CD4-positive, alpha-beta T cell treated with Interleukin-15 for 1 hour (primary cell): ENCODE results near the gene SCN1B.

ENCODE experiments used
- DNase-seq: peaks from one replicate; pipeline ENCODE4 v3.0.0-alpha.2; 2020

The SCN1B gene

DNA sequence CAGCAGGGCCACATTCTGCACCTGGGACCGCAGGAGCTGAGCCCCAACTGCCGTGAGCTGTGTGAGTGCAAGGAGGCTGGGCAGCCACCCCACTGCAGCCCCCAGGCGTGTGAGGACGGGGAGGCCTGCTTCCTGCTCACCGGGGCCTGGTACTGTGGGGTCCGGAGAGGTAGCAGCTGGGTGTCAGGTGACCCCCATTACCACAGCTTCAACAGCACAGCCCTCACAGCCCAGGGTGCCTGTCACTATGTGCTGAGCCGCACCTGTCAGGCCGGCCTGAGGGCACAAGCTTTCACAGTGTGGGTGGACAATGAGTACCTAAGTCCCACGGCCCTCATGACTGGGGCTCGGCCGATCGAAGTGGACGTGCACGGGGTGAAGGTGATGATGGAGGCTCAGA lies 49.6 kb downstream of the SCN1B start:
- DNase-seq, result no peak

DNA sequence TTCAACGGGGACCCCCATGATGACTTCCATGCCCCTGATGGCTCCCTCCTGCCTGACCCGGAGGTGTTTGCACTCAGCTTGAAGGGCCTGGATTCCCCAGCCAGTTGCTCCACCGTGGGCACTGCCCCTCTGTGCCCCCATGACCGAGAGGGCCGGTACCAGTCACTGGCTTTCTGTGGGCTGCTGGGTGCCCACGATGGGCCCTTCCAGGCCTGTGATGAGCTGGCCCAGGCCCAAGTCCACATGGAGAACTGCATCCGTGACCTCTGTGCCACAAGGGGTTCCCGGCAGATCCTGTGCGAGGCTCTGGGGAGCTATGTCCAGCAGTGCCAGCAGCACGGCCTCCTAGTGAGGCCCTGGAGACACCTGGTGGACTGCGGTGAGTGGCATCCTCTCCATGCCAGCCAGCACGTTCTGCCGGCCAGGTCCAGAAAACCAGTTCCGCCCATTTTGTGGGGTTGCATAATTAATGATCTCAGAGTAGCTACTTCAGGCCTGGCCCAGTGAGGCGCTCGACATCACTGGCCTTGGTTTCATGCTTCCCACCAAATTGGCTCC lies 50.4 kb downstream of the SCN1B start:
- DNase-seq, result no peak

DNA sequence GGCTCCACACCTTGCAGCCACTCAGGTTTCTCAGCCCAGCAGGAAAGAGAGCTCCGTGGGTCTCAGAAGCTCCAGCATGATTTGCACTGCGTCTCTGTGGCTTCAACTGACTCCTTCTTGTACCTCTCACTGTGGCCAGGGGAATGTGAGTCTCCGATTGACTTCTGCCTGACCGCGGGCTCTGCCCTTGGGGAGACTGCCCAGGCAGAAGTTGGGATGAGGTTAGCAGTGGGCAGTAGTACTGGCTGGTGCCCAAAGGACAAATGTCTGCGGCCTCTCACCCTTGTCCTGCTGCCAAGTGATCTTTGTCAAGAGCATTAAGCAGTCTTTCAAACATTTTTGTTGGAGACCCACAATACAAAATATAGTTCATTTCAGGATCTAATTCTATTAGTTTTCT lies 50.9 kb downstream of the SCN1B start:
- DNase-seq, result no peak

GRCh38 chr19:35083691-35084508 lies 53.6 kb downstream of the SCN1B start:
- no peak for DNase-seq

DNA sequence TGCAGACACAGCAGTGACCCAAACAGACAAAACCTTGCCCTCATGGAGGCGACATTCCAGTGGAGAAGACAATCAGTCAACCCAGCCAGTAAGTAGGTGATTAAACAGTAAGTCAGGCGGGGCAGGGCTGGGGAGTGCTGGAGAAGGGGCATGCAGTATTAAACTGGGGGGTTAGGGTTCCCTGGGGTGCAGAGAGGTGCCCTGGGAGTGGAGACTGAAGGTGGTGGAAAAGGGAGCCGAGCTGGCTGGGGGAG lies 54.2 kb downstream of the SCN1B start:
- DNase-seq, result no peak

DNA sequence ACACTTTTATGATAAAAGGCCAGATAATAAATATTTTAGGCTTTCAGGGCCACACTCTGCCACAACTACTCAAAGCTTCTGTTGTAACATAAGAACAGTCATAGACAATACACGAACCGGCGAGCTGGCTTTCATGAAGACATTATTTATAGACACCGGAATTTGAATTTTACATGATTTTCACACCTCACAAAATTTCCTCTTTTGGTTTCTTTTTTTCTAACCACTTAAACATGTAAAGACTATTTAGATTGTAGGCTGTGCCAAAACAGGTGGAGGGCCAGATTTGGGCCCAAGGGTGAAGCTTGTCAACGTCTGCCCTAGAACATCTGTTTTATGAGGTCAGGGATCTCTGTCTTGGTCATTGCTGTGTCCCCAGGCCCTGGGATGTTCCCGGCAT lies 55.7 kb downstream of the SCN1B start:
- no peak for DNase-seq

DNA sequence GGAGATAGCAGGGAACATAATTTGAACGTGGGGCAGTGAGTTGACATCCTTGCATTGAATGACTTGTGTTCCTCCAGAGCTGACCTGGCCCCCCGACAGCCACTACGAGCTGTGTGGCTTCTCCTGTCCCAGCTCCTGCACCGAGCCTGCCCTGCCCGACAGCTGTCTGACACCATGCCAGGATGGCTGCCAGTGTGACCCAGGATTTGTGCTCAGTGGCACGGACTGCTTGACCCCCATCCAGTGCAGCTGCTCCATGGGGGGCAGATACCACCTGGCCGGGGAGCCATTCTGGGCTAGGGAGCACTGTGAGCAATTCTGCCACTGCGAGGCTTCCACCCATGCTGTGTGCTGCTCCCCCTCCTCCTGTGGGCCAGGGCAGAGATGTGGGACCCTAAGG lies 56.2 kb downstream of the SCN1B start:
- DNase-seq, result no peak

DNA sequence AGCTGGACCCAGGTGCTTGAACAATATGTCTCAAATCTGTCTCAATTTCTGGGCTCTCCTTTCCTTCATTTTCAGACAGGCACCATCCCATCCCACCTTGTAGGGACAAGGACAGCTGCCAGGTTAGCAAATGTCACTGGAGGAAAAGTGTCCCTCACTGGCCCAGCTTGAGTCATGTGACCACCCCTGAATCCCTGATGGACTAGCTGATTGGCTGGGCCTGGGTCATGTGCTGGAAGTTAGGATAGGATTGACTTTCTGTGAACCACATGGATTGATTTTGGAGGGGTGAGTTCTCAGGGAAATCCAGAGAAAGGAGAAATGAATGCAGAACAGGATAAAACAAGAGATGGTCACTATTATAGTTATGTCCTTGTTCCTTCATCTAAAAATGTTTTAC lies 57.1 kb downstream of the SCN1B start:
- DNase-seq, result no peak

DNA sequence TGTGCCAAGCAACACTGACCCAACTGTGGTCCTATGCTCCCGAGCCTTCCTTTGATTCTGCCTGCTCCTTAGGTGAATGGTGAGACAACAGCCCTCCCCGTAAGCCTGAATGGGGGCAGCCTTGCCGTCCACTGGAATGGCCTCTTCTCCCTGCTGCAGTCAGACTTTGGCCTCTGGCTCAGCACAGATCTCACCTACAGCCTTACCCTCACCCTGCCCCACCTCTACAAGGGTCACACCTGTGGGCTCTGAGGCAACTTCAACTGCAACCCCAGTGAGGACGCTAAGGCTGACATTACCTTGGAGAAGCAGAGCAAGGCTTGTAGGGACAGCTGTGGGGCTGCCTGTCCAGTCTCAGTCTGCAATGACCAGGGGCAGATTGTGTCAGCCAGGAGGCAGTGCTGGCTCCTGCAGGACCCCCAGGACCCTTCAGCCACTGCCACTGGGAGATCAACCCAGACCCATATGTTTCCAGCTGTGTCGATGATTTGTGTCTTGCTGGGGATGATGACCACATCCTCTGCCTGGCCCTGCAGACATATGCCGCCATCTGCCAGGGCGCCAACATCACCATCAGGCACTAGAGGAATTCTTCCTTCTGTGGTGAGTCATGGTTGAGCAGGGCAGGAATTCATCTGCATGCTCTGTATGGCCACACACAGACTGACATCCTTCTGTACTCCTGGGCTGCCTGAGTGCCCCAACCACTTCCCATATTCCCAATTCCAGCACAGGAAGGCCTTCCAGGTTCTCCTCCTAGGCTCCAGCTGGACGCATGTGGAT lies 58.1 kb downstream of the SCN1B start:
- DNase-seq, result no peak

- no peak for DNase-seq
Observed at GRCh38 chr19:35089554-35089953, 59.3 kb downstream of the SCN1B start.
